HG03342 (cell line): ENCODE data around the gene SULT4A1.

ENCODE experiments used
- ATAC-seq: cut with Tn5 transposase; IDR thresholded peaks from one replicate; pipeline ENCODE4 v1.9.1; 2021; ENCODE audit warnings: mild to moderate bottlenecking, moderate library complexity; ENCODE audit not compliant: unreplicated experiment

SULT4A1 gene

GRCh38 chr22:43829904-43830851, 32.1 kb downstream of the SULT4A1 start:
- ATAC-seq, result no peak

- no peak for ATAC-seq
Measured at GRCh38 chr22:43828998-43829782, 33.1 kb downstream of the SULT4A1 start.

- no peak for ATAC-seq
Measured at GRCh38 chr22:43828725-43828997, 33.7 kb downstream of the SULT4A1 start.

- no peak for ATAC-seq
Measured at GRCh38 chr22:43827926-43828724, 34.2 kb downstream of the SULT4A1 start.

GRCh38 chr22:43827003-43827735, 35.1 kb downstream of the SULT4A1 start:
- ATAC-seq, result no peak

GRCh38 chr22:43826142-43827002, 35.9 kb downstream of the SULT4A1 start:
- no peak for ATAC-seq

GRCh38 chr22:43825651-43826050, 36.7 kb downstream of the SULT4A1 start:
- ATAC-seq, result no peak

- ATAC-seq, result no peak
Measured at GRCh38 chr22:43824724-43825420, 37.4 kb downstream of the SULT4A1 start.

GRCh38 chr22:43823911-43824665, 38.2 kb downstream of the SULT4A1 start:
- no peak for ATAC-seq

- no peak for ATAC-seq
Measured at GRCh38 chr22:43823353-43823908, 38.9 kb downstream of the SULT4A1 start.

- ATAC-seq, result no peak
Measured at GRCh38 chr22:43821606-43822425, 40.5 kb downstream of the SULT4A1 start.

- no peak for ATAC-seq
Measured at GRCh38 chr22:43820651-43821305, 41.5 kb downstream of the SULT4A1 start.

GRCh38 chr22:43819931-43820640, 42.2 kb downstream of the SULT4A1 start:
- ATAC-seq, result no peak

GRCh38 chr22:43819421-43819921, 42.8 kb downstream of the SULT4A1 start:
- ATAC-seq, result no peak

GRCh38 chr22:43818981-43819380, 43.3 kb downstream of the SULT4A1 start:
- no peak for ATAC-seq

- ATAC-seq, result no peak
Measured at GRCh38 chr22:43817402-43817801, 44.9 kb downstream of the SULT4A1 start.
